K562 (cell line): ENCODE results near the gene AURKB. TPM values are rescaled to one million over a fixed set of nuclear protein-coding genes. Genes with fewer than 3 reads are reported as not detected.

Experiments
- BCL6 ChIP-seq: fragments of 250-450 bp; sonication (Bioruptor Pico); IDR thresholded peaks from 2 replicates; pipeline ENCODE4 v1.4.0; 2020
- CBFA2T3 ChIP-seq: fragments of 450-650 bp; IDR thresholded peaks from 2 replicates; pipeline ENCODE4 v1.6.1; 2017
- CREM ChIP-seq: IDR thresholded peaks from 2 replicates; pipeline ENCODE4 v1.6.1; 2014; ENCODE audit warnings: antibody characterized with exemption, low read depth
- CTBP1 ChIP-seq: fragments of 450-650 bp; IDR thresholded peaks from 2 replicates; pipeline ENCODE4 v1.6.1; 2016; ENCODE audit warnings: borderline replicate concordance
- DACH1 ChIP-seq: fragments of 450-650 bp; IDR thresholded peaks from 2 replicates; pipeline ENCODE4 v1.6.1; 2018; ENCODE audit not compliant: partially characterized antibody
- EP300 ChIP-seq: IDR thresholded peaks from 2 replicates; pipeline ENCODE4 v1.6.1; 2012; ENCODE audit warnings: low read length, improper control_type of control experiment
- ETV5 ChIP-seq: sonication (generic); formaldehyde crosslinking; IDR thresholded peaks from 2 replicates; pipeline ENCODE4 v1.4.0; 2020; ENCODE audit warnings: low read depth, mild to moderate bottlenecking, missing genetic modification reagents
- FIP1L1 ChIP-seq: fragments of 200-400 bp; formaldehyde crosslinking; IDR thresholded peaks from 2 replicates; pipeline ENCODE4 v1.6.1; 2018; ENCODE audit warnings: mild to moderate bottlenecking, low read depth, low read length; ENCODE audit not compliant: poor library complexity, severe bottlenecking
- HSF4 ChIP-seq: fragments of 250-450 bp; sonication (Bioruptor Pico); IDR thresholded peaks from 2 replicates; pipeline ENCODE4 v2.1.2; 2022; ENCODE audit warnings: mild to moderate bottlenecking, moderate library complexity, borderline replicate concordance
- LEF1 ChIP-seq: fragments of 450-650 bp; IDR thresholded peaks from 2 replicates; pipeline ENCODE4 v1.6.1; 2016; ENCODE audit warnings: mild to moderate bottlenecking
- MECOM ChIP-seq: fragments of 250-450 bp; sonication (Bioruptor Pico); IDR thresholded peaks from 2 replicates; pipeline ENCODE4 v1.8.0; 2022; ENCODE audit warnings: inconsistent platforms
- MEIS2 ChIP-seq: fragments of 450-650 bp; IDR thresholded peaks from 2 replicates; pipeline ENCODE4 v1.6.1; 2014; ENCODE audit warnings: mild to moderate bottlenecking; ENCODE audit not compliant: partially characterized antibody
- NBN ChIP-seq: fragments of 450-650 bp; IDR thresholded peaks from 2 replicates; pipeline ENCODE4 v1.6.1; 2016; ENCODE audit warnings: low read depth, mild to moderate bottlenecking
- NONO ChIP-seq, 2 experiments: fragments of 200-400 bp in 1 of 2; fragments of 450-650 bp in 1 of 2; formaldehyde crosslinking in 1 of 2; IDR thresholded peaks; 2 replicates each; pipeline ENCODE4 v1.6.1; 2017; ENCODE audit warnings: low read depth in 2 of 2, mild to moderate bottlenecking in 2 of 2, moderate library complexity in 2 of 2, low read length in 1 of 2
- RB1 ChIP-seq: fragments of 450-650 bp; IDR thresholded peaks from 2 replicates; pipeline ENCODE4 v1.6.1; 2017; ENCODE audit warnings: low read depth, mild to moderate bottlenecking
- RBBP5 ChIP-seq: fragments of 200-600 bp; sonication (generic); IDR thresholded peaks from 2 replicates; pipeline ENCODE4 v1.6.1; 2012; ENCODE audit warnings: borderline replicate concordance, mild to moderate bottlenecking, low read length, control low read depth, inconsistent platforms; ENCODE audit not compliant: insufficient read depth, poor library complexity, severe bottlenecking
- RBFOX2 ChIP-seq: fragments of 200-400 bp; formaldehyde crosslinking; IDR thresholded peaks from 2 replicates; pipeline ENCODE4 v1.6.1; 2017; ENCODE audit warnings: low read depth, mild to moderate bottlenecking, low read length, moderate library complexity
- SIRT6 ChIP-seq: IDR thresholded peaks from one replicate; pipeline ENCODE4 v1.6.1; 2012; ENCODE audit warnings: low read depth, mild to moderate bottlenecking, control low read depth, inconsistent platforms, low read length, moderate library complexity
- TAF7 ChIP-seq: fragments of 450-650 bp; IDR thresholded peaks from 2 replicates; pipeline ENCODE4 v1.6.1; 2016; ENCODE audit warnings: missing genetic modification characterization, missing compliant biosample characterization
- TCF7L2 ChIP-seq: fragments of 150-350 bp; IDR thresholded peaks from 2 replicates; pipeline ENCODE4 v1.6.1; 2016; ENCODE audit warnings: low read depth, mild to moderate bottlenecking, low read length, moderate library complexity
- ZBTB1 ChIP-seq: sonication (generic); formaldehyde crosslinking; IDR thresholded peaks from 2 replicates; pipeline ENCODE4 v1.8.1; 2023; ENCODE audit warnings: missing genetic modification reagents, low read depth, mild to moderate bottlenecking, borderline replicate concordance
- ZNF224 ChIP-seq: sonication (generic); formaldehyde crosslinking; IDR thresholded peaks from 2 replicates; pipeline ENCODE4 v1.8.0; 2022; ENCODE audit warnings: mild to moderate bottlenecking, missing genetic modification reagents
- ZNF57 ChIP-seq: fragments of 450-650 bp; formaldehyde crosslinking; IDR thresholded peaks from 2 replicates; pipeline ENCODE4 v1.4.0; 2020; ENCODE audit warnings: mild to moderate bottlenecking, moderate library complexity
- ZNF668 ChIP-seq: fragments of 250-450 bp; sonication (Bioruptor Pico); IDR thresholded peaks from 2 replicates; pipeline ENCODE4 v1.8.0; 2022; ENCODE audit warnings: mild to moderate bottlenecking, inconsistent platforms
- ZNF830 ChIP-seq: fragments of 250-450 bp; sonication (Bioruptor Pico); IDR thresholded peaks from 2 replicates; pipeline ENCODE4 v1.5.0; 2021; ENCODE audit warnings: mild to moderate bottlenecking
- polyA plus RNA-seq, 8 experiments: library from polyadenylated mRNA; depleted of rRNA in 4 of 8; stranded (reverse) in 5 of 8; unstranded in 3 of 8; fragments of >200 nt; fragmentation: Nextera tagmentation in 2 of 8; fragmentation: Illumina TruSeq in 1 of 8; extraction: Ambion mirVana in 2 of 8; extraction: Trizol in 1 of 8; gene quantifications; 2 replicates each; pipeline versions ENCODE4 v1.2.1 to v1.2.3, GENCODE V29; 2011 to 2014; ENCODE audit warnings: inconsistent platforms in 1 of 8, missing spikeins in 1 of 8
- total RNA-seq, 7 experiments: library from RNA; depleted of rRNA in 6 of 7; stranded (reverse); fragments of >200 nt in 6 of 7; fragmentation: Illumina TruSeq in 2 of 7; extraction: Trizol in 2 of 7; gene quantifications; 2 replicates each; pipeline versions ENCODE4 v1.2.1 to v1.2.3, GENCODE V29; 2011 to 2021; ENCODE audit warnings: low replicate concordance in 1 of 7
- TF ChIP-seq, protein P1 (sequence below): fragments of 250-450 bp; sonication (Bioruptor Pico); IDR thresholded peaks from 2 replicates; pipeline ENCODE4 v1.4.0; 2020; ENCODE audit warnings: borderline replicate concordance
- TF ChIP-seq, protein P2 (sequence below): fragments of 450-650 bp; IDR thresholded peaks from 2 replicates; pipeline ENCODE4 v1.6.1; 2016; ENCODE audit warnings: antibody characterized with exemption
- TF ChIP-seq, protein P3 (sequence below): fragments of 250-450 bp; sonication (Bioruptor Pico); IDR thresholded peaks from 2 replicates; pipeline ENCODE4 v1.8.0; 2022; ENCODE audit warnings: moderate library complexity, mild to moderate bottlenecking, inconsistent platforms

Gene AURKB
- total and polyA plus RNA-seq, 9 of the 15 experiments (the other 6 are each of a cell fraction or from before 2014, with no cell fraction given) = 27.2 to 114 (median 74.8) TPM

DNA sequence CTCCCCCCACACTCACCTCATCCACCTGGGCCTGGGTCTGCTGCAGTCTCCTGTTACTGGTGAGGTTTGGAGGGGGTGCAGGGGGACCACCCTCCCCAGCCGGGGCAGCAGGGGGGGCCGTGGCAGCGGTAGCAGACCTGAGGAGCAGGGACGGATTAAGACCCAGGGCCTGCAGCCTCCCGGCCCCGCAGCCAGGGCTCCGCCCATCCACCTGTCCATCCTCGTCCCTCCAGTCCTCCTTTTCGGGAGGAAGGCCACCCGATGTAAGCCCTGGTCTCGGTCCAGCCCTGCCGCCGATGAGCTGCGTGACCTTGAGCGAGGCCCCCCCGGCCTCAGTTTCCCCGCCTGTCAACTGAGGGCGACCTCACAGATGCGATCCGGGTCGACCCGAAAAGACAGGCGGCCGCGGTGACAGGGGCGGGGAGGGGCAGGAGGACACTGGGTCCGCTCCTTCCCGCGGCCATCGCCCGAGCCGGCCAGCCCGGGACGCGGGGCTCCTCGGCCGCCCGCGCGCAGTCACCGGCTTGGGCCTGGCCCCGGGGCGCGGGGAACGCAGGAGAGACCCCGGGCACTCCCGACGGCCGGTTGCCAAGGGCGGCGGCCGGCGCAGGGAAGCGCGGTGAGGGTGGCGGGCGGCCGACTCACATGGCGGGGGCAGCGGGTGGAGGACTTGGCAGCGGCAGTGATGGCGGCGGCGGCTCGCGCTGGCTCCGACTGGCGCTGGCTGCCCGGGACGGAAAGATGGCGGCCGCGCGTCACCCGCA is 48.0 kb downstream of the AURKB start, which contains the start of gene VAMP2 (continued):
- TF ChIP-seq SIRT6 (no peak), MECOM (CRISPR knock-in tag) (no peak), CREM (peak; percentile 70), LEF1 (no peak), ETV5 (no peak), ZNF668 (CRISPR knock-in tag) (no peak), RB1 (0 out of 2 replicates have a peak, but pooled peaks have one; percentile 43), NBN (no peak), NONO (IDR thresholded peaks at IDR 0.05; ENCODE audit: low read depth in 2 of 2, low read length in 1 of 2) (peak in 1 of 2 experiments; percentile 50; a peak in 2 of 4 replicates), MEIS2 (no peak), ZNF224 (CRISPR knock-in tag) (no peak), TAF7 (no peak), FIP1L1 (peak; percentile 44), CTBP1 (peak; percentile 26), DACH1 (no peak), RBBP5 (peak; percentile 38), ZNF830 (CRISPR knock-in tag) (no peak), CBFA2T3 (no peak), TCF7L2 (no peak), HSF4 (CRISPR knock-in tag) (no peak), ZBTB1 (CRISPR knock-in tag) (peak; percentile 22; the same call in 1 of the 2 replicates), ZNF57 (CRISPR knock-in tag) (no peak), EP300 (no peak), BCL6 (CRISPR knock-in tag) (no peak), RBFOX2 (peak; percentile 84)
- TF ChIP-seq, protein P1, sequence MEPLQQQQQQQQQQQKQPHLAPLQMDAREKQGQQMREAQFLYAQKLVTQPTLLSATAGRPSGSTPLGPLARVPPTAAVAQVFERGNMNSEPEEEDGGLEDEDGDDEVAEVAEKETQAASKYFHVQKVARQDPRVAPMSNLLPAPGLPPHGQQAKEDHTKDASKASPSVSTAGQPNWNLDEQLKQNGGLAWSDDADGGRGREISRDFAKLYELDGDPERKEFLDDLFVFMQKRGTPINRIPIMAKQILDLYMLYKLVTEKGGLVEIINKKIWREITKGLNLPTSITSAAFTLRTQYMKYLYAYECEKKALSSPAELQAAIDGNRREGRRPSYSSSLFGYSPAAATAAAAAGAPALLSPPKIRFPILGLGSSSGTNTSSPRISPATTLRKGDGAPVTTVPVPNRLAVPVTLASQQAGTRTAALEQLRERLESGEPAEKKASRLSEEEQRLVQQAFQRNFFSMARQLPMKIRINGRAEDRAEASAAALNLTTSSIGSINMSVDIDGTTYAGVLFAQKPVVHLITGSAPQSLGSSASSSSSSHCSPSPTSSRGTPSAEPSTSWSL (CRISPR knock-in tag) = no peak
- TF ChIP-seq, protein P2, sequence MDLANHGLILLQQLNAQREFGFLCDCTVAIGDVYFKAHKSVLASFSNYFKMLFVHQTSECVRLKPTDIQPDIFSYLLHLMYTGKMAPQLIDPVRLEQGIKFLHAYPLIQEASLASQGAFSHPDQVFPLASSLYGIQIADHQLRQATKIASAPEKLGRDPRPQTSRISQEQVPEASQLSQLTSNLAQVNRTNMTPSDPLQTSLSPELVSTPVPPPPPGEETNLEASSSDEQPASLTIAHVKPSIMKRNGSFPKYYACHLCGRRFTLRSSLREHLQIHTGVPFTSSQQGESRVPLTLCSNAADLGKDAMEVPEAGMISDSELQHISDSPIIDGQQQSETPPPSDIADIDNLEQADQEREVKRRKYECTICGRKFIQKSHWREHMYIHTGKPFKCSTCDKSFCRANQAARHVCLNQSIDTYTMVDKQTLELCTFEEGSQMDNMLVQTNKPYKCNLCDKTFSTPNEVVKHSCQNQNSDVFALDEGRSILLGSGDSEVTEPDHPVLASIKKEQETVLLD = no peak
- TF ChIP-seq, protein P3, sequence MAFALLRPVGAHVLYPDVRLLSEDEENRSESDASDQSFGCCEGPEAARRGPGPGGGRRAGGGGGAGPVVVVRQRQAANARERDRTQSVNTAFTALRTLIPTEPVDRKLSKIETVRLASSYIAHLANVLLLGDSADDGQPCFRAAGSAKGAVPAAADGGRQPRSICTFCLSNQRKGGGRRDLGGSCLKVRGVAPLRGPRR (CRISPR knock-in tag) = no peak
